Breast epithelium (tissue), 4 donors: ENCODE results near the gene PON1. TPM values are rescaled to one million over a fixed set of nuclear protein-coding genes. Genes with fewer than 3 reads are reported as not detected.

Source experiments
- DNase-seq, 2 donors: peaks; one replicate each; pipeline ENCODE4 v3.0.0-alpha.2; 2019; ENCODE audit warnings: low spot score in 2 of 2
- H3K27ac ChIP-seq, 2 donors: fragments of 200-600 bp; sonication (generic) in 1 of 2; one replicate each; pipeline ENCODE4 v1.5.1; 2016 to 2019; ENCODE audit warnings: mild to moderate bottlenecking in 1 of 2
- H3K27me3 ChIP-seq, 2 donors: fragments of 200-600 bp; sonication (generic) in 1 of 2; one replicate each; pipeline versions ENCODE4 v1.5.1 to v1.6.0; 2017 to 2019; ENCODE audit warnings: control low read depth in 1 of 2, mild to moderate bottlenecking in 1 of 2
- H3K36me3 ChIP-seq: fragments of 200-600 bp; one replicate; pipeline ENCODE4 v1.5.1; 2019
- H3K4me1 ChIP-seq, 2 donors: fragments of 200-600 bp; sonication (generic); one replicate each; pipeline ENCODE4 v1.5.1; 2016 to 2019; ENCODE audit warnings: control low read depth in 1 of 2
- H3K4me3 ChIP-seq, 3 donors: fragments of 200-600 bp; sonication (generic); 1 replicate in 2 of 3; 2 replicates in 1 of 3; pipeline ENCODE4 v1.5.1; 2016 to 2019; ENCODE audit warnings: mild to moderate bottlenecking in 3 of 3, moderate library complexity in 2 of 3
- H3K9me3 ChIP-seq, 2 donors: fragments of 200-600 bp; sonication (generic) in 1 of 2; one replicate each; pipeline ENCODE4 v1.5.1; 2016 to 2019; ENCODE audit warnings: control low read depth in 1 of 2
- CTCF ChIP-seq, 3 donors: fragments of 450-650 bp; IDR thresholded peaks; one replicate each; pipeline ENCODE4 v1.5.1; 2016 to 2017; ENCODE audit warnings: antibody characterized with exemption in 3 of 3, mild to moderate bottlenecking in 3 of 3, moderate library complexity in 3 of 3
- POLR2A ChIP-seq: fragments of 450-650 bp; IDR thresholded peaks from one replicate; pipeline ENCODE4 v1.6.1; 2016; ENCODE audit warnings: antibody characterized with exemption, mild to moderate bottlenecking, moderate library complexity
- POLR2AphosphoS5 ChIP-seq, 3 donors: sonication (generic); formaldehyde crosslinking; IDR thresholded peaks; one replicate each; pipeline ENCODE4 v1.6.1; 2017; ENCODE audit warnings: antibody characterized with exemption in 3 of 3
- intact Hi-C: fragments of 100-400 bp; cut with DNase I; formaldehyde crosslinking; loops from one replicate; pipeline ENCODE4 v1.15.1; 2023; ENCODE audit warnings: low total_unique reads
- total RNA-seq, 3 donors: library from RNA; depleted of rRNA; stranded (reverse); fragments of >200 nt; gene quantifications; one replicate each; pipeline ENCODE4 v1.1.0, GENCODE V29; 2016

Gene PON1
- total RNA-seq, 3 donors from 2014 or later, result 0.29 to 0.66 TPM; not detected in 1

- Histone ChIP-seq H3K4me1 (no peaks in the 10 kb centered on the region), H3K27ac (no peak overlapping the region), H3K27me3 (no peaks in the 10 kb centered on the region), H3K9me3 (peaks cover 4% of the 10 kb centered on the region in 2 donors), H3K36me3 (no peaks in the 10 kb centered on the region), H3K4me3 (no peak overlapping the region)
- DNase-seq, result no peak
- TF ChIP-seq POLR2A (no peak), POLR2AphosphoS5 (IDR thresholded peaks at IDR 0.05) (no peak), CTCF (IDR thresholded peaks at IDR 0.05) (no peak)
- intact Hi-C loops, result no loop called here
Measured at GRCh38 chr7:95357623-95358022, 33.3 kb upstream of the PON1 start.

GRCh38 chr7:95342642-95343307 is 18.4 kb upstream of the PON1 start:
- TF ChIP-seq CTCF (IDR thresholded peaks at IDR 0.05) (peak in 1 of 3 donors; percentile 35), POLR2A (no peak)
- Histone ChIP-seq H3K27me3 (no peaks in the 10 kb centered on the region), H3K9me3 (no peaks in the 10 kb centered on the region), H3K27ac (no peak overlapping the region), H3K4me3 (no peak overlapping the region), H3K4me1 (no peaks in the 10 kb centered on the region), H3K36me3 (no peaks in the 10 kb centered on the region)
- intact Hi-C loops, result no loop called here
- DNase-seq, result no peak

- intact Hi-C loops, result no loop called here
- H3K27ac ChIP-seq, result no peak overlapping the region
Measured at GRCh38 chr7:95342029-95342428, 17.7 kb upstream of the PON1 start.

GRCh38 chr7:95340491-95340890 is 16.2 kb upstream of the PON1 start:
- no peaks in the 10 kb centered on the region for H3K9me3 ChIP-seq
- TF ChIP-seq POLR2AphosphoS5 (IDR thresholded peaks at IDR 0.05) (no peak), CTCF (IDR thresholded peaks at IDR 0.05) (no peak), POLR2A (no peak)
- DNase-seq, result no peak
- H3K36me3 ChIP-seq, result no peaks in the 10 kb centered on the region
- H3K4me1 ChIP-seq, result no peaks in the 10 kb centered on the region
- H3K27me3 ChIP-seq, result no peaks in the 10 kb centered on the region
- intact Hi-C loops, result no loop called here
- no peak overlapping the region for H3K27ac ChIP-seq
- H3K4me3 ChIP-seq, result no peak overlapping the region

More at GRCh38 chr7:95342029-95342428, 17.7 kb upstream of the PON1 start:
- TF ChIP-seq POLR2AphosphoS5 (IDR thresholded peaks at IDR 0.05) (no peak), POLR2A (no peak), CTCF (IDR thresholded peaks at IDR 0.05) (no peak)
- Histone ChIP-seq H3K9me3 (no peaks in the 10 kb centered on the region), H3K36me3 (no peaks in the 10 kb centered on the region), H3K4me1 (no peaks in the 10 kb centered on the region), H3K4me3 (no peak overlapping the region), H3K27me3 (no peaks in the 10 kb centered on the region)
- no peak for DNase-seq

GRCh38 chr7:95338832-95339231 is 14.5 kb upstream of the PON1 start:
- no peak for DNase-seq
- no peak for TF ChIP-seq CTCF (IDR thresholded peaks at IDR 0.05)
- TF ChIP-seq POLR2A, result no peak
- TF ChIP-seq POLR2AphosphoS5 (IDR thresholded peaks at IDR 0.05), result no peak
- Histone ChIP-seq H3K4me3 (no peak overlapping the region), H3K27ac (no peak overlapping the region), H3K27me3 (no peaks in the 10 kb centered on the region), H3K36me3 (no peaks in the 10 kb centered on the region), H3K9me3 (no peaks in the 10 kb centered on the region), H3K4me1 (no peaks in the 10 kb centered on the region)
- intact Hi-C loops, result no loop called here
